Measurements from ENCODE around the gene RAB24. TPM values are rescaled to one million over a fixed set of nuclear protein-coding genes. Genes with fewer than 3 reads are reported as not detected.

RAB24 gene
- total RNA-seq, result 10 to 100 TPM; 15.5 to 28.3 TPM
- 10 to 100 TPM; 49.8 to 58.9 TPM for polyA plus RNA-seq (ENCODE audit: insufficient read length in 2 of 2)
- long read RNA-seq, donor 1, transcript RAB24-206 (7 exons, 1,820 nt), result minor isoform, 22 of 51 reads
- long read RNA-seq, donor 1, transcript RAB24-201 (8 exons, 1,311 nt), result major isoform, 23 of 51 reads
- long read RNA-seq, donor 1, partial matches to known transcripts, result 5 of 51 reads
- long read RNA-seq, donor 1, other reads (novel, unspliced or antisense), result 0 of 51 reads
- long read RNA-seq, donor 2, partial matches to known transcripts, result 0 of 7 reads
- long read RNA-seq, donor 2, other reads (novel, unspliced or antisense), result 0 of 7 reads
- long read RNA-seq, donor 3, transcript RAB24-201 (8 exons, 1,311 nt), result major isoform, 10 of 15 reads
- long read RNA-seq, donor 3, partial matches to known transcripts, result 0 of 15 reads
- long read RNA-seq, donor 3, other reads (novel, unspliced or antisense), result 0 of 15 reads
- long read RNA-seq, donor 4, transcript RAB24-206 (7 exons, 1,820 nt), result minor isoform, 5 of 20 reads
- long read RNA-seq, donor 4, transcript RAB24-201 (8 exons, 1,311 nt), result major isoform, 12 of 20 reads
- long read RNA-seq, donor 4, partial matches to known transcripts, result 0 of 20 reads
- long read RNA-seq, donor 4, other reads (novel, unspliced or antisense), result 0 of 20 reads

GRCh38 chr5:177303121-177303924 lies at the start of gene RAB24, which contains the start of gene PRELID1:
Gene RAB24 (minus strand): TSS chr5:177303719. CDS start chr5:177303288, 431 bp downstream.
Gene PRELID1 (plus strand): TSS chr5:177303799. CDS start chr5:177303986, 187 bp downstream.
- Histone ChIP-seq H3K4me3 (ENCODE audit: low read depth, low read length) (peak within 1 kb of the TSS; percentile 81), H3K27me3 (ENCODE audit: control insufficient read depth, insufficient read depth, low read length) (no peaks in the 10 kb centered on the region), H3K9me3 (ENCODE audit: control insufficient read depth, insufficient read depth, low read length) (no peaks in the 10 kb centered on the region), H3K4me1 (ENCODE audit: control insufficient read depth, insufficient read depth, low read length) (peaks cover 42% of the 10 kb centered on the region), H3K36me3 (ENCODE audit: control insufficient read depth, insufficient read depth, low read length) (peaks cover 56% of the 10 kb centered on the region), H3K27ac (ENCODE audit: low read depth, low read length) (peak within 1 kb of the TSS; percentile 82)
- WGBS (ENCODE audit: insufficient coverage), result under 1% methylated on average over 100 of the region's 100 CpGs
- DNase-seq (ENCODE audit: low read depth in 4 of 6, low spot score in 6 of 6), result peak; percentile 61 to 96 (median 80)

- Histone ChIP-seq H3K4me1 (ENCODE audit: control insufficient read depth, insufficient read depth, low read length) (peaks cover 25% of the 10 kb centered on the region), H3K36me3 (ENCODE audit: control insufficient read depth, insufficient read depth, low read length) (peaks cover 10% of the 10 kb centered on the region), H3K27ac (ENCODE audit: low read depth, low read length) (no peak overlapping the region), H3K27me3 (ENCODE audit: control insufficient read depth, insufficient read depth, low read length) (peaks cover 8% of the 10 kb centered on the region), H3K4me3 (ENCODE audit: low read depth, low read length) (no peak overlapping the region), H3K9me3 (ENCODE audit: control insufficient read depth, insufficient read depth, low read length) (no peaks in the 10 kb centered on the region)
- WGBS (ENCODE audit: insufficient coverage), result no CpG with 5 or more reads among the region's 5 CpGs
- no peak for DNase-seq (ENCODE audit: low read depth in 4 of 6, low spot score in 6 of 6)
Measured at GRCh38 chr5:177353093-177353492, 49.6 kb upstream of the RAB24 start.

- WGBS (ENCODE audit: insufficient coverage), result 6% methylated on average over 54 of the region's 55 CpGs
Measured at GRCh38 chr5:177351392-177352329, 48.1 kb upstream of the RAB24 start, which contains the start of gene LMAN2. Gene LMAN2 (minus strand): TSS chr5:177351668. CDS start chr5:177351647, 21 bp downstream.

GRCh38 chr5:177350776-177351391 lies 47.4 kb upstream of the RAB24 start:
- WGBS (ENCODE audit: insufficient coverage), result 2% methylated on average over 14 of the region's 19 CpGs
- Histone ChIP-seq H3K9me3 (ENCODE audit: control insufficient read depth, insufficient read depth, low read length) (no peaks in the 10 kb centered on the region), H3K27me3 (ENCODE audit: control insufficient read depth, insufficient read depth, low read length) (peaks cover 3% of the 10 kb centered on the region), H3K4me1 (ENCODE audit: control insufficient read depth, insufficient read depth, low read length) (peaks cover 25% of the 10 kb centered on the region), H3K4me3 (ENCODE audit: low read depth, low read length) (peak overlapping the region; percentile 92), H3K36me3 (ENCODE audit: control insufficient read depth, insufficient read depth, low read length) (peaks cover 10% of the 10 kb centered on the region), H3K27ac (ENCODE audit: low read depth, low read length) (peak overlapping the region; percentile 96)
- no peak for DNase-seq (ENCODE audit: low read depth in 4 of 6, low spot score in 6 of 6)

More at GRCh38 chr5:177351392-177352329, 48.1 kb upstream of the RAB24 start, which contains the start of gene LMAN2:
- H3K9me3 ChIP-seq (ENCODE audit: control insufficient read depth, insufficient read depth, low read length), result no peaks in the 10 kb centered on the region
- peak; percentile 91 to 99 (median 94) for DNase-seq (ENCODE audit: low read depth in 4 of 6, low spot score in 6 of 6)
- H3K4me3 ChIP-seq (ENCODE audit: low read depth, low read length), result peak within 1 kb of the TSS; percentile 92
- peaks cover 3% of the 10 kb centered on the region for H3K27me3 ChIP-seq (ENCODE audit: control insufficient read depth, insufficient read depth, low read length)
- peaks cover 10% of the 10 kb centered on the region for H3K36me3 ChIP-seq (ENCODE audit: control insufficient read depth, insufficient read depth, low read length)
- H3K27ac ChIP-seq (ENCODE audit: low read depth, low read length), result peak within 1 kb of the TSS; percentile 96
- H3K4me1 ChIP-seq (ENCODE audit: control insufficient read depth, insufficient read depth, low read length), result peaks cover 25% of the 10 kb centered on the region

- no peak overlapping the region for H3K27ac ChIP-seq (ENCODE audit: low read depth, low read length)
- H3K36me3 ChIP-seq (ENCODE audit: control insufficient read depth, insufficient read depth, low read length), result peaks cover 15% of the 10 kb centered on the region
- H3K4me3 ChIP-seq (ENCODE audit: low read depth, low read length), result no peak overlapping the region
- no peaks in the 10 kb centered on the region for H3K27me3 ChIP-seq (ENCODE audit: control insufficient read depth, insufficient read depth, low read length)
- H3K9me3 ChIP-seq (ENCODE audit: control insufficient read depth, insufficient read depth, low read length), result no peaks in the 10 kb centered on the region
- peaks cover 25% of the 10 kb centered on the region for H3K4me1 ChIP-seq (ENCODE audit: control insufficient read depth, insufficient read depth, low read length)
- WGBS (ENCODE audit: insufficient coverage), result 89% methylated on average over 5 of the region's 5 CpGs
- no peak for DNase-seq (ENCODE audit: low read depth in 4 of 6, low spot score in 6 of 6)
Measured at GRCh38 chr5:177349762-177350161, 46.2 kb upstream of the RAB24 start.

- no peak for DNase-seq (ENCODE audit: low read depth in 4 of 6, low spot score in 6 of 6)
- H3K27me3 ChIP-seq (ENCODE audit: control insufficient read depth, insufficient read depth, low read length), result no peaks in the 10 kb centered on the region
- no peak overlapping the region for H3K4me3 ChIP-seq (ENCODE audit: low read depth, low read length)
- no peaks in the 10 kb centered on the region for H3K9me3 ChIP-seq (ENCODE audit: control insufficient read depth, insufficient read depth, low read length)
- H3K4me1 ChIP-seq (ENCODE audit: control insufficient read depth, insufficient read depth, low read length), result peaks cover 25% of the 10 kb centered on the region
- no peak overlapping the region for H3K27ac ChIP-seq (ENCODE audit: low read depth, low read length)
- peaks cover 17% of the 10 kb centered on the region for H3K36me3 ChIP-seq (ENCODE audit: control insufficient read depth, insufficient read depth, low read length)
- 64% methylated on average over 2 of the region's 3 CpGs for WGBS (ENCODE audit: insufficient coverage)
Measured at GRCh38 chr5:177349362-177349647, 45.8 kb upstream of the RAB24 start.

- 100% methylated on average over 4 of the region's 4 CpGs for WGBS (ENCODE audit: insufficient coverage)
- no peaks in the 10 kb centered on the region for H3K27me3 ChIP-seq (ENCODE audit: control insufficient read depth, insufficient read depth, low read length)
- peaks cover 22% of the 10 kb centered on the region for H3K36me3 ChIP-seq (ENCODE audit: control insufficient read depth, insufficient read depth, low read length)
- H3K4me3 ChIP-seq (ENCODE audit: low read depth, low read length), result no peak overlapping the region
- H3K9me3 ChIP-seq (ENCODE audit: control insufficient read depth, insufficient read depth, low read length), result no peaks in the 10 kb centered on the region
- no peak overlapping the region for H3K27ac ChIP-seq (ENCODE audit: low read depth, low read length)
- H3K4me1 ChIP-seq (ENCODE audit: control insufficient read depth, insufficient read depth, low read length), result peaks cover 25% of the 10 kb centered on the region
- no peak for DNase-seq (ENCODE audit: low read depth in 4 of 6, low spot score in 6 of 6)
Measured at GRCh38 chr5:177347699-177348098, 44.2 kb upstream of the RAB24 start.

GRCh38 chr5:177346820-177347219 lies 43.3 kb upstream of the RAB24 start:
- peaks cover 19% of the 10 kb centered on the region for H3K4me1 ChIP-seq (ENCODE audit: control insufficient read depth, insufficient read depth, low read length)
- DNase-seq (ENCODE audit: low read depth in 4 of 6, low spot score in 6 of 6), result no peak
- no peaks in the 10 kb centered on the region for H3K27me3 ChIP-seq (ENCODE audit: control insufficient read depth, insufficient read depth, low read length)
- no CpG with 5 or more reads among the region's 4 CpGs for WGBS (ENCODE audit: insufficient coverage)
- H3K9me3 ChIP-seq (ENCODE audit: control insufficient read depth, insufficient read depth, low read length), result no peaks in the 10 kb centered on the region
- no peak overlapping the region for H3K27ac ChIP-seq (ENCODE audit: low read depth, low read length)
- peaks cover 26% of the 10 kb centered on the region for H3K36me3 ChIP-seq (ENCODE audit: control insufficient read depth, insufficient read depth, low read length)
- H3K4me3 ChIP-seq (ENCODE audit: low read depth, low read length), result no peak overlapping the region

Data from spinal cord (tissue), 10 donors.